Measurements from ENCODE around the gene SCAF1. TPM values are rescaled to one million over a fixed set of nuclear protein-coding genes. Genes with fewer than 3 reads are reported as not detected.

SCAF1 gene
- total and polyA plus RNA-seq, 9 of the 15 experiments (the other 6 are each of a cell fraction or from before 2014, with no cell fraction given) = 0.20 to 79.0 (median 4.9) TPM

GRCh38 chr19:49681830-49682229 lies 39.8 kb downstream of the SCAF1 start:
- H4K20me1 ChIP-seq (replicated peaks; ENCODE audit: control insufficient read depth, insufficient read depth, low read length) = peaks cover 19% of the 10 kb centered on the region
- intact Hi-C loops (cut with micrococcal nuclease) (no loop called here), in situ Hi-C loops (cut with MboI) (no loop called here)
- H3K9me3 ChIP-seq (replicated peaks; ENCODE audit: control insufficient read depth, insufficient read depth, low read depth, low read length) = no peaks in the 10 kb centered on the region
- no peak overlapping the region for H3K4me2 ChIP-seq (ENCODE audit: insufficient read depth, low read length)
- no TSS peak for BruUV-seq (replicated peaks)
- 93% methylated on average over 17 of the region's 19 CpGs for WGBS (ENCODE audit: insufficient coverage, low coverage, missing lambda C conversion rate)
- no peak overlapping the region for H3K4me3 ChIP-seq
- no peak for TF ChIP-seq PHTF2 (CRISPR knock-in tag; IDR thresholded peaks at IDR 0.05)
- TF ChIP-seq POLR2G (IDR thresholded peaks at IDR 0.05; ENCODE audit: low read depth, low read length) = peak; percentile 60; the same call in 1 of the 2 replicates
- peak; percentile 62 for TF ChIP-seq RBFOX2 (IDR thresholded peaks at IDR 0.05; ENCODE audit: low read depth, low read length)
- no peak overlapping the region for H3K9ac ChIP-seq (ENCODE audit: insufficient read depth in 1 of 2, low read depth in 2 of 2, low read length in 2 of 2)
- H3K27me3 ChIP-seq (ENCODE audit: control insufficient read depth in 2 of 2, insufficient read depth in 2 of 2, low read length in 2 of 2) = no peaks in the 10 kb centered on the region
- peaks cover 23 to 67% of the 10 kb centered on the region in 2 experiments for H3K4me1 ChIP-seq (replicated peaks in 1 of 2; ENCODE audit: control insufficient read depth in 2 of 2, insufficient read depth in 2 of 2, low read length in 2 of 2)
- peaks cover 52% of the 10 kb centered on the region for H3K79me2 ChIP-seq (ENCODE audit: control insufficient read depth, insufficient read depth, low read length)
- DNase-seq (ENCODE audit: extremely low read depth in 1 of 4, low spot score in 3 of 4) = no peak
- CTCF ChIA-PET (ENCODE audit: low intra/inter-chr PET ratio) = no interaction called here
- H2AFZ ChIP-seq (ENCODE audit: low read depth, low read length) = no peak overlapping the region
- FAIRE-seq = no peak
- peaks cover 75% of the 10 kb centered on the region for H3K36me3 ChIP-seq (ENCODE audit: control insufficient read depth, insufficient read depth, low read length)
- POLR2A ChIA-PET = no interaction called here
- peaks cover 3% of the 10 kb centered on the region for H3K9me1 ChIP-seq (ENCODE audit: control insufficient read depth, insufficient read depth, low read length)
- no peak overlapping the region for H3K27ac ChIP-seq (ENCODE audit: extremely low read depth, low read depth, low read length)
- ATAC-seq = no peak

GRCh38 chr19:49682274-49682673 lies 40.3 kb downstream of the SCAF1 start:
- no peak overlapping the region for H3K27ac ChIP-seq (ENCODE audit: extremely low read depth, low read depth, low read length)
- no peak overlapping the region for H3K4me2 ChIP-seq (ENCODE audit: insufficient read depth, low read length)
- no peak overlapping the region for H2AFZ ChIP-seq (ENCODE audit: low read depth, low read length)
- DNase-seq (ENCODE audit: extremely low read depth in 1 of 4, low spot score in 3 of 4) = no peak
- H3K9me3 ChIP-seq (replicated peaks; ENCODE audit: control insufficient read depth, insufficient read depth, low read depth, low read length) = no peaks in the 10 kb centered on the region
- FAIRE-seq = no peak
- H3K27me3 ChIP-seq (ENCODE audit: control insufficient read depth in 2 of 2, insufficient read depth in 2 of 2, low read length in 2 of 2) = no peaks in the 10 kb centered on the region
- intact Hi-C loops (cut with micrococcal nuclease) (no loop called here), in situ Hi-C loops (cut with MboI) (no loop called here)
- H3K36me3 ChIP-seq (ENCODE audit: control insufficient read depth, insufficient read depth, low read length) = peaks cover 79% of the 10 kb centered on the region
- ATAC-seq = no peak
- BruUV-seq (replicated peaks) = no TSS peak
- H3K9me1 ChIP-seq (ENCODE audit: control insufficient read depth, insufficient read depth, low read length) = peaks cover 3% of the 10 kb centered on the region
- H3K4me3 ChIP-seq = no peak overlapping the region
- POLR2A ChIA-PET = no interaction called here
- WGBS (ENCODE audit: insufficient coverage, low coverage, missing lambda C conversion rate) = 97% methylated on average over 8 of the region's 8 CpGs
- peaks cover 19% of the 10 kb centered on the region for H4K20me1 ChIP-seq (replicated peaks; ENCODE audit: control insufficient read depth, insufficient read depth, low read length)
- H3K9ac ChIP-seq (ENCODE audit: insufficient read depth in 1 of 2, low read depth in 2 of 2, low read length in 2 of 2) = no peak overlapping the region
- peaks cover 23 to 69% of the 10 kb centered on the region in 2 experiments for H3K4me1 ChIP-seq (replicated peaks in 1 of 2; ENCODE audit: control insufficient read depth in 2 of 2, insufficient read depth in 2 of 2, low read length in 2 of 2)
- H3K79me2 ChIP-seq (ENCODE audit: control insufficient read depth, insufficient read depth, low read length) = peaks cover 49% of the 10 kb centered on the region
- CTCF ChIA-PET (ENCODE audit: low intra/inter-chr PET ratio) = no interaction called here
- TF ChIP-seq BCOR (IDR thresholded peaks at IDR 0.05) (no peak), HMGXB4 (CRISPR knock-in tag; IDR thresholded peaks at IDR 0.05) (no peak), NR4A1 (CRISPR knock-in tag; IDR thresholded peaks at IDR 0.05) (no peak), NR4A1 (tag; IDR thresholded peaks at IDR 0.05) (no peak), FOXJ3 (CRISPR knock-in tag; IDR thresholded peaks at IDR 0.05) (no peak), FOSL1 (tag; conservative IDR thresholded peaks at IDR 0.05) (no peak), FOXA1 (IDR thresholded peaks at IDR 0.05; ENCODE audit: borderline replicate concordance) (no peak), THRB (CRISPR knock-in tag; conservative IDR thresholded peaks at IDR 0.05) (no peak)

Measured in K562 (cell line).